ENCODE results near the gene CAMSAP1.
"Not testable (repeated sequence)": the region's sequence is repeated elsewhere in the genome, so short reads cannot be mapped to it uniquely, and the experiment has no call there.

The CAMSAP1 gene

DNA sequence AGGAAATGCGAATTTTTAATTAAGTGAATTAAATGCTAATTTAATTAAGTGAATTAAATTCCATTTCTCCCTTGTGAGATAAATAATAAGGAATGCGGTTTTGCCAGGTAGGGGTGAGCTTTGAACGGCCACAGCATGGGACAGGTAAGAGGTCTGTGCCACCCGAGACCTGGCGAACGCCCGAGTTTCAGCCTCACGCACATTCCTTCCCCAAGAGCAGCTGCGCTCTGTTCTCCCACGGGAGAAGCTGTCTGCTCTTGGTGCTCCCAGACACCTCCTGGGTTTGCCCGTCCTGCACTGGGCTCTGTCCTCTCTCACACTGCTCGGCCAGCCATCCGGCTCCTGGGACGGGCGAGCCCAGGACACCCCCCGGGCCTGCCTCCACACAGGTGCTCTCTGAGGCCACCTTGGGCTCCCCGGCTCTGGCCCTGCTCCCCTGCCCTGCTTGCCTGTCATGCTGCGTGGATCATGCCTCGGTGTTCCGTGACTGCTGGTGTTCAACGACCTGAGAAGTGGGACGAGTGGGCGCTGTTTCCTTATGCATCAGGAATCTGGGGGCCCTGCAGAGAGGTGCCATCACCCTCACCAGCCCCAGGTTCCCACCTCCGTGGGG lies 13.7 kb upstream of the CAMSAP1 start:
- DNase-seq (ENCODE audit: low read depth in 2 of 2, low spot score in 1 of 2), result no peak

DNA sequence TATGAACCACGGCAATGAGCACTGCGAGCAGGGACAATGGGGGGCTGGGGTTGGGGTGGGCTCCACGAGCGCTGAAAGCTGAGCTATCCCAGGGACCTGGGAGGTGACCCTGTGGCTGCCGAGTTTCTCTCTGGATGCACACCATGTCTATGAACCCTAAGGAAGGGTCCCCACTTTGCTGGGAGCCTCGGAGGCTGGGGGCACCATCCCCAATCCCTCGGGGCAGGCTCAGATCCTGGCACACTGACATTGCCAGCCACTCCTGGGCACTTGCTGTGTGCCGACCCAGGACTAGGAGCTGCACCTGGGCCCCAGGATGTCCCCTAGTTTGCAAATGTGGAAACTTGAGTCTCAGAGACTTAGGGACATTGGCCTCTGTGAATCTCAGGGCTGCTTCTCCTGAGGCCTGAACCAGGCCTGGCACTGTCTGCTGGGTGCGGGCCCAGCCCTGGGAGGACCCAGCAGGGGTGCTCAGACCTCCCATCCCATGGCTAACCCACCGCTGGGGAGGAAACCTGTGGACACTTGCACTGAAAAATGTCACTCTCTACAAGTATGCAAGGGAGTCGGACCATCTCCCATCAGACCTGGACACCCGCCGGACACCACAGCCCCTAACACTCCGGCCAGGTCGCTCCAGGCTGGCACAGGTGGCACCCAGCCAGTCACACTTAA lies 13.0 kb upstream of the CAMSAP1 start:
- DNase-seq (ENCODE audit: low read depth in 2 of 2, low spot score in 1 of 2), result no peak

DNA sequence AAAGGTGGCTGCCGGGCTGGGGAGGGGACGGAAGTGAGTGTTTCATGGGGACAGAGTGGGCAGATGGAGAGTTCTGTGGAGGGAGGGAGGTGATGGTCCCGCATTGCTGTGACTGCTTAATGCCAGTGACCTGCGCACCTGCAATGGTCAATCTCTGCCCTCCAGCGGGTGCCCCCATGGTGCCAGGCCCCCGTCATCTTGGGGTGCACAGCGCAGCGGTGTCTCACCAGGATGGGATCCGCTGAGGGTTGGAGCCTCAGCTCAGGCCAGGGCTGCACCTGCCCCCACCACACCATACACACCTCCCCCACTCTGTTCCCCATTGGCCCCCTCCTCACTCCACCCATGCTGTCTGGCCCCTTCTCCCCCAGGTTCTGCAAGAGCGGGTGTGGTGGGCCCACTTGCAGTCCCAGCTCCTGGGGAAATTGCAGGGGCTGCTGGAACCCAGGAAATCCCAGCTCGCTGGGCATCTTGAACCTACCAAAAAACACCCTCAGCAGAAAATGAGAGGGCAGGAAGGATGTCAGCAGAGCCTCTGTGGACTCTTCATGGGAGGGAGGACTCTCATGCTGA lies 12.1 kb upstream of the CAMSAP1 start:
- no peak for DNase-seq (ENCODE audit: low read depth in 2 of 2, low spot score in 1 of 2)

DNA sequence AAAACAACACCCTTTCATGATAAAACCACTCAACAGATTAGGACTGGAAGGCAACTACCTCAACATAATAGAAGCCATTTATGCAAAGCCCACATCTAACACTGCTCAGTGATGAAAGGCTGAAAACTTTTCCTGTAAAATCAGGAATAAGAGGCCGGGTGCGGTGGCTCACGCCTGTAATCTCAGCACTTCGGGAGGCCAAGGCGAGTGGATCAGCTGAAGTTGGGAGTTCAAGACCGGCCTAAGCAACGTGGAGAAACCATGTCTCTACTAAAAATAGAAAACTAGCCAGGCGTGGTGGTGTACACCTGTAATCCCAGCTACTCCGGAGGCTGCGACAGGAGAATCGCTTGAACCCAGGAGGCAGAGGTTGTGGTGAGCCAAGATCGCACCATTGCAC lies 8.9 kb upstream of the CAMSAP1 start:
- not testable (repeated sequence) for DNase-seq (ENCODE audit: low read depth in 2 of 2, low spot score in 1 of 2)

DNA sequence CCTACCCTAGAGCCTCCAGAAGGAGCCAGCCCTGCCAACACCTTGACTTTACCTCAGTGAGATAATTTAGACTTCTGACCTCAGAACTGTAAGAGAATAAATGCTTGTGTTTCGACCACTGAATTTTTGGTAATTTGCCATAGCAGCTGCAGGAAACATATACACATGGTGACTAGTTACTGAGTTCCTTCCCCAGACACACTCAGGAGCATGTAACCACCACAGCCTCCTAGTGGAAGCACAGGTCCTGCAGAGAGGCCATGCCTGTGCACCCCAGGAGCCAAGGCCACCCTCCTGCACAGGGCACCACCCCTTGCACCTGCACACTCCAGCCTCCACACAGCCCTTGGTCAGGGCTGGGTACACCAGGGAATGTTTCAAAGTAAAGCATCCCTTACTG lies 7.6 kb upstream of the CAMSAP1 start:
- DNase-seq (ENCODE audit: low read depth in 2 of 2, low spot score in 1 of 2), result no peak

DNA sequence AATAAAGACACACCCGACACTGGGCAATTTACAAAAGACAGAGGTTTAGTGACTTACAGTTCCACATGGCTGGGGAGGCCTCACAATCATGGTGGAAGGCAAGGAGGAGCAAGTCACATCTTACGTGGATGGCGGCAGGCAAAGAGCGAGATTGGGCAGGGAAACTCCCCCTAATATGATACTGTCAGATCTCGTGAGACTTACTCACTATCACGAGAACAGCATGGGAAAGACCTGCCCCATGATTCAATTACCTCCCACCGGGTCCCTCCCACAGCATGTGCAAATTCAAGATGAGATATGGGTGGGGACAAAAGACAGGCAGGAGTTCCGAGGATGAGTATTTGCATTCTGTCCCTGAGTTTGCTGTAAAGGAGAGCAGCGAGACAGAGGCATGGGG lies 3.9 kb upstream of the CAMSAP1 start:
- DNase-seq (ENCODE audit: low read depth in 2 of 2, low spot score in 1 of 2), result not testable (repeated sequence)

DNA sequence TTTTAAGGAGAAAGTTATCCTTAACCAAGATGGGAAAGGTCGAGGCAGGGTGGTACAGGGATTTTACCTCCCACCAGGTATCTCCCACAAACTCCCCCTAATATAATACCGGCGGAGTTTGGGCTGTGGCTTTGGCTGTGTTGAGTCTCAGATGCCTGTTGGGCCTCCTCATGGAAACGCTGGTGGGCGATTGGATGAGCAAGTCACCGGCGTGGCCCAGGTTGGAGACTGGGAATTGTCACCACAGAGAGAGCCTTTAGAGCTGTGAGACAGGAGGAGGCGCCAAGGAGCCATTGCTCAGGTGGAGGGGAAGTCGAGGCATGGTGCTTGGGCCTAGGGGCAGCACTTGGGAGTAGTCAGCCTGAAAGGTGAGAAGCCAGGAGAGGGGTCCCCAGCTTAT lies 3.4 kb upstream of the CAMSAP1 start:
- no peak for DNase-seq (ENCODE audit: low read depth in 2 of 2, low spot score in 1 of 2)

DNA sequence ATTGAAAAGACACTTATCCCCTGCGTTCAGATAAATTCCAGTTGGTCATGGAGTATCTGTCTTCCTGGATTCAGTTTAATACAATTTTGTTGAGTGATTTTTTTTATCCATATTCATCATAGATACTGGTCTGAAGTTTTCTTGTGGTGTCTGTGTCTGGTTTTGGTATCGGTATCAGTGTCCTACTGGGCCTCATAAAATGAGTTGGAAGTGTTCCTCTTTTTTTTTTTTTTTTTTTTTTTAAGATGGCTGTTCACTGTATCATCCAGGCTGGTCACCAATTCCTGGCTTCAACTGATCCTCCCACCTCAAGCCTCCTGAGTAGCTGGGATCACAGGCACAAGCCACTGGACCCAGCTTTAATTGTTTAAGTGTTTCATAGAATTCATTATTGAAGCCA lies 2.9 kb upstream of the CAMSAP1 start:
- DNase-seq (ENCODE audit: low read depth in 2 of 2, low spot score in 1 of 2), result no peak

DNA sequence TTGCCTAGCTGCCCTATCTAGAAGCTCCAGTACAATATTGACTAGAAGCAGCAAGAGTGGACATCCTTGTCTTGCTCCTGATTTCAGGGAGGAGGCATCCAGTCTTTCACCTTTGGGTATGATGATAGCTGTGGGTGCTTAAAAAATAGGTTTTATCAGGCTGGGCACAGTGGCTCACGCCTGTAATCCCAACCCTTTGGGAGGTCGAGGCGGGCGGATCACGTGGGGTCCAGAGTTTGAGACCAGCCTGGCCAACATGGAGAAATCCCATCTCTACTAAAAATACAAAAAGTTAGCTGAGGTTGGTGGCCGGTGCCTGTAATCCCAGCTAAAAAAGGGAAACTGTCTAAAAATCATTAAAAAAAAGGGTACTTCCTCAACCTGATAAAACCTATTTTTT lies 2.0 kb upstream of the CAMSAP1 start:
- no peak for DNase-seq (ENCODE audit: low read depth in 2 of 2, low spot score in 1 of 2)

DNA sequence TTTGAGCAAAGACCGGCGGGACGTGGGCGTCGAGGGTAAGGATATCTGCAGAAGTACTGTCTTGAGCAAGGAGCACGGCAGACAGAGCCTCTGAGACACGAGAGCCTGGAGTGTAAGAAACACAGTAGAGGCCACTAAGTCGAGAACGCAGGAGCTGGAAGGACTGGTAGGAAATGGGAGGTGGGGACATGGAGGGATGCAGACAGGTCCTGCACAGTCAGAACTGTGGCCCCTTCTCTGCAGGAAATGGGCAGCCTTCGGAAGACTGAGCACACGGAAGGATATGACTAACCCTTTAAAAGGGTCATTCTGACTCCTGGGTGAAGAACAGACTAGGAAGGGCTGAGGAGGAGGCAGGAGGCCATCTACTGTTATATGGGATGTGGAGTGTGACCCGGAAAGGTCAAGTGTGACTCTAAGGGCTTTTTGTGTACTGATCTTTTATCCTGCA lies 1.4 kb upstream of the CAMSAP1 start:
- DNase-seq (ENCODE audit: low read depth in 2 of 2, low spot score in 1 of 2), result no peak

DNA sequence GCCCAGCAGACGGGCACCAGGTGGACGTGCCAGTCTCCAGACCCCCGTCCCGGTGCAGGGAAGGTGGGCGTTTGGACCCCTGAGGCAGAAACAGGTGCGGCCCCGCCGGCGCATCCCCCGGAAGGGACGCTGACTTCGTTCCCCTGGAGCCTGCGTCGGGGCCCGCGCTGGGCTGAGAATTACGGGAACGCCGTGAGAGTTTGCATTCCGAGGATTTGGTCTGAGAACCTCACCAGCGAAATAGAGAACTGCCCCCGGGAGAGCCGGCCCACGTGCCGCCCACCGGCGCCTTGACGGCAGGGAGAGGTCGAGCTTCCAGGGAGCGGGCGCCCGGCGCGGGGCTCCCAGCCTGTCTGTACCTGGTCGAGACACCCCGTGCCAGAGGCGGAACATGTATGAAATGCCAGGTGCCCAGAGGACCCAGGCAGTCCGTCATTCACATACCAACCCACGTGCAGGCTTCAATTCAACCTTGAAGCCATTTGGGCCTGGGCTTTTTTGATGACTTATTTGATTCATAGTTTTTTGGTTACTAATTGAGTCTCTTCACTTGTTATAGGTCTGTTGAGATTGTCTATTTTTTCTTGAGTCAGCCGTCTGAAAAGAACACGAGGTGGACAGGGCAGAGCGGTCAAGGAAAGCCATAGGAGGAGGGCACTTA lies 877 bp upstream of the CAMSAP1 start:
- no peak for DNase-seq (ENCODE audit: low read depth in 2 of 2, low spot score in 1 of 2)

DNA sequence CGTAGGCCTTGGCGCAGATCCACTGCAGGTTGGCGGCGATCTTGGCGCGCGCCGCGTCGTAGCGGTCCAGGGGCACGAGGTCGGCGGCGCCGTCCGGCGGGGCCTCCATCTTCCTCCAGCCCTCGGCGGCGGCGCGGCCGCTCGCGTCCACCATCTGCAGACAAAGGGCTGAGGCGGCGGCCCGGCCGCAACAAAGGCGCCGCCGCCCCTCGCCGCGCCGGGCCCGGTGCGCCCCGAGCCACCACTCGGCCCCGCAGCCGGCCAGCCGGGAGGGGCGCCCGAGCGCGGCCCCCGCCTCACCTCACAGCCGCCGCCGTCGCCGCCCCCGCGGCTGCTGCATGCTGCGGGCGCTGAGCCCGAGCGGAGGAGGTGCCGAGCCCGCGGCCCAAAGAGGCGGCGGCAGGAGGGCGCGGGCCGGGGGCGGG lies 328 bp downstream of the CAMSAP1 start:
- no peak for DNase-seq (ENCODE audit: low read depth in 2 of 2, low spot score in 1 of 2)

DNA sequence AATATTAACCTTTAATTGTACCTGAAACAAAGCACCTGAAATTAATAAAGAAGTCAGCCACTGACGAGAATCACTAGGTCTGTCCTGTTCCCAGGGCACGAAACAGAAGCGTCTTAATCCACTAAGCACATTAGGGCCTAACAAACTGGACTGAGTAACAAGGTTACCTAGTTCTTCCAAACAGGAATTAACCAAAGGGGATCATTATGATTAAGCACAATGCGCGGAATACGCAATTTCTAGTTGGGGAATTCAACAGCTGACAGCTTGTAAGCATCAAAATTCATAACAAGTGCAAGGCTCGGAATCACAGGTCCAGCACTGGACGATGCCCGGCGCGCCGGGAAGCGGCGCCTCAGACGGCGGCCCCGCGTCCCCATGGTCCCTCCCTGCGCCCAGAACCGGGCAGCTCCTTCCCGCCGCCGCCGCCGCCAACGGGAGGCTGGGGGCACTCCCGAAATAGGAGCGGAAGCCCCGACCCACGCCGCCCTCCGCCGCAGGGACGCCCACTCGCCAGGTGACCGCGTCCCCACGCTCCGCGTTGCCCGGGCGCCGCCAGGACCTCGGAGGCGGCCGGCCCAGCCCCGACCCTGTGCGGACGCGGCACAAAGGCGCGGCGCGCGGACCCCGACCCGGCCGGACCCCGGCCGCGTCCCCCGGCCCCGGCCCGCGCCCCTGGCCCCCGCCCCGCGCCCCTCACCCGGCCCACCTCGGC lies 898 bp downstream of the CAMSAP1 start:
- DNase-seq (ENCODE audit: low read depth in 2 of 2, low spot score in 1 of 2), result no peak

DNA sequence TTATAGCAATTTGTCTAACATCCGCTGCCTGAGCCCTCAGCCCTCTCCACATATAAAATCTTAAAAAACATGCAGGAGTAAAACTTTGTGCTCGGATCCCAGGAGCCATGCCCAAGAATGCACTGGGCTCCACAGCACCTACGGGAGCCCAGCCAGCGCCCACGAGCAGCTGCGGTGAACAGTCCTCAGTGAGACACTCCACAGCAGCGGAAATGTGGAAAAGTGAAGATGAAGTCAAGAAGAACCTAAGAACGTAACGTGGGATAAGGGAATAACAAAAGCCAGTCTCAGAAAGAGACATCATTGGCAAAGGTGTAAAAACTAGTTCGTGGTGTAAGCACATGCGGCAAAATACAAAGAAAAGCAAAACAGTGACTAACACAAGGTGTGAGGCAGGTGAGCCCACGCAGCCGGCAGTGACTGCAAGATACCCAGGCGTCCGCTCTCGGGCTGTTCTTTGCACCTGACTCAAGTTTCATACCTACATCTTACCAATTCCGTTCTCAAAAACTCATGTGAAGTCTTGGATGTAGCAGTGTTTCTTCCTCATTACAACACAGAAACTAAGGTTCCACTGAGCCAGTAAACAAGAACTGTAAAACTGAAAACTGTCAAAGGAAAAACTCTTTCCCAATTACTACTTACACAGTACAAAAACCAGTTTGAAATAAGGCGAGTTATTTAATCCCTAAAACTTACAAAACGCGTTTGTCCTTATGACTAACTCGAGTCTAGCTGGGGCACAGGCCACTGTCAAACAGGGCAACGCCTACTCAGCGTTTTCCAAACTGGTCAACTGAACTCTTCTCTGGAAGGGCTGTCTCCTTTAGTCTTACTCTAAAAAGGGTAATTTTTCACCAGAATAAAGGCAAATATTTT lies 1.7 kb downstream of the CAMSAP1 start:
- peak; percentile 38 to 42 for DNase-seq (ENCODE audit: low read depth in 2 of 2, low spot score in 1 of 2)

DNA sequence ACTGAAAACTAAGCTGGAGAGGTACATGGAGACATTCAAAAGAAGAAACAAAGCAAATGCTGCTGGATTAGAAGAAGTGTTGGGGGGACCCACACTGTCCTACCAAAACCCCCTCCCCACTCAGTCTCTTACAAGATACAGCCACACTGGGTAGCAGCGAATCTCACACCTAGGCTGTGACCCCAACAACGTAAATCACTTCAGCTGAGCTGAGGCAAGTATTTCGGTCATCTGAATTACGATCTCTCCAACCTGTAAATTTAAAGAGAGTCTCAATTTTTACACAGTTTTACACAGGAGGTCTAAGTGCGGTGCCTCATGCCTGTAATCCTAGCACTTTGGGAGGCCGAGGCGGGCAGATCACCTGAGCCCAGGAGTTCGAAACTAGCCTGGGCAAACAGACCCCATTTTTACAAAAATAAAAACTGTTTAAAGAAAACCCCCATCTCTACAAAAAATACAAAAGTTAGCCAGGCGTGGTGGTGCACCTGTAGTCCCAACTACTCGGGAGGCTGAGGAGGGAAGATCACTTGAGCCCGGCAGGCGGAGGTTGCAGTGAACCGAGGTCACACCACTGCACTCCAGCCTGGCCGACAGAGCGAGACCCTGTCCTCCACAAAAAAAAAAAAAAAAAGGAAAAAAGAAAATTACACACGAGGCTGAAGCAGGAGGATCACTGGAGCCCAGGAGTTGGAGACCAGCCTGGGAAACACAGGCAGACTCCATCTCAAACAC lies 3.4 kb downstream of the CAMSAP1 start:
- no peak for DNase-seq (ENCODE audit: low read depth in 2 of 2, low spot score in 1 of 2)

DNA sequence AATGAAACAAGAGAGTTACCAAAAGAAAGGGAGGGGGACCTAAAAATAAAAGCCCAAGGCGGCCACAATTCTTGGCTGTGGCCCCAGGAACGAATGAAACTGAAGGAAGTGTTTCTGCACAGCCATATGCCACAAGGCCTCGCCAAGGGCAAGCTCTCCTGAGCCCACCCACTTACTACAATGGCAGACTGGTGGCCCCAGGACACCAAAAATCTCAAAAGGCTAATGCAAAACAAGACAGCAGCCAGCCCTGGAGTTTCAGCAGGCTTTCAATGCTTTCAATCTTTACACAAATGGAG lies 4.0 kb downstream of the CAMSAP1 start:
- no peak for DNase-seq (ENCODE audit: low read depth in 2 of 2, low spot score in 1 of 2)

DNA sequence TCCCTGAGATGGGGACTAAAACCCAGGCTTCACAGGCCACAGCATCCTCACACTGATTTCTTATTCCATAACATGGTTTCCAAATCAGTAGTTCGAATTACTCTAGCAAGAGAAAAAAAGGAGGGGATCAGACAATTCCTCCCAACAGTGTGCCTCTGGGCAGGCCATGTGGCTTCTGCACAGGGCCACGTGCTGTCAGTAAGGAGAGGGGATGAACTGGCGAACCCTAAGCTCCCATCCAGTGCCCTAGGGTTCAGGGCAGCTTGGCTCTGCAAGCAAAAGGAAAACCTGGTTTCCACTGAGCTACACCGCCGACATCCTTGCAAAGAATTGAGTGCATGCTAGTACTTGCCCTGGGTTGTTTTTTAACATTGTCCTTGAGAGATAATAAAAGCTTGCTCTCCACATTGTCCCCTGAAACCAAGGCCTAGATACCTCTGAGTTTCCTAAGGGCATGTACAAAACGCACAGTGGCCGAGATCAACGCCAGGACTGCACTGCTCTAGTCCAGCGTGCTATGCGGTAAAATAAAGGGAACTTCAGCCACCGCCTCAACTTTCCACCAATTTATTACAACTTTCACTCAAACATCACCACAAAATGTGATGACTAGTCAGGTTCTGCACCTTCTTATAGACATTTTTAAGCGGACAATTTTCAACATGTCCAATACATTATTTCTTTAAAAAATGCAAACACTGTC lies 4.5 kb downstream of the CAMSAP1 start:
- DNase-seq (ENCODE audit: low read depth in 2 of 2, low spot score in 1 of 2), result no peak

DNA sequence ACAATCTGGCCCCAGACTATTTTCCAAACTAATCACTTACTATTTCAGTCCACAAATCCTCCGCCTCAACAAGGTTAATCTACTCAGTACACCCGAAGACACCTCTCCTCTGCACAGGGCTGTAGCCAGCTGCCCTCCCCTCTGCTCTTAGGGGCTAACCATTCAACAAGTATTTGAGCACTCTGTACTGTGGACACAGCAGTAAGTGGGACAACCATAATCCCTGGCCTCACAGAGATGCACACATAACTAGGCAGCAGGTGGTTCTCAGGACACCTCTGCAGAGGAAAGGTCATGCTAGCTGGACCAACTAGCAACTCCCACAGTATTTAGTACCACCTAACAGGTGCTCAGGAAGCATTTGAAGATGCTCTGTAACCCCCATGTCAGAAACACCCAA lies 5.5 kb downstream of the CAMSAP1 start:
- DNase-seq (ENCODE audit: low read depth in 2 of 2, low spot score in 1 of 2), result no peak

DNA sequence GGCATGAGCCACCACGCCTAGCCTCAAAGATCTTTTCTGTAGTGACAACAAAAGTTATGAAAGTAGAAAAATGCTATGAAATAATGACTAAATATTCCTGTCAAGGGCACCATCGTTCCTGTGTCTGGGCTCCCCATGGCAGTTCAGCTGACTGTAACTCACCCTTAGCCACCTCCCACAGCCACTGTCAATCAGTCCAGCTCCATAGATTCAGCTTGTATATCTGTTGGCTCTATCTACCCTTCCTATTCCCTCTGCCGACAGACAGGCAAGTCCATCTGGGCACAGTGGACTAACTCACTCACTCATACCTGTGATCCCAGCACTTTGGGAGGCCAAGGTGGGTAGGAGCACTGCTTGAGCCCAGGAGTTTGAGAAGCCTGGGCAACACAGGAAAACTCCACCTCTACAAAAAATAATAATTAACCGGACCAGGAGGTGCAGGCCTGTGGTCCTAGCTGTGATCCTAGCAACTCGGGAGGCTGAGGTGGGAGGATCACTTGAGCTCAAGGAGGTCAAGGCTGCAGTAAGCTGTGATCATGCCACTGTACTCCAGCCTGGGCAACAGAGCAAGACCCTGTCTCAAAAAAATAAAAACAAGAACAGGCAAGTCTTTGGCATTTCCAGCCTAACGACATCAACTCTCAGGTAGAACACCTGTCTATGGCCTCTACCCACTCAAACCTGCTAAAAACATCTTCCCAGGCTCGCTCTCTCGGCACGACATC lies 6.2 kb downstream of the CAMSAP1 start:
- DNase-seq (ENCODE audit: low read depth in 2 of 2, low spot score in 1 of 2), result no peak

All from stimulated activated CD8-positive, alpha-beta memory T cell treated with anti-CD3 and anti-CD28 coated beads, Interleukin-4, amount 100 ng/mL, for 4 hours (primary cell).